NCI-H510A treated with DMSO at 0.1 percent for 48 hours (cell line): ENCODE data around the gene NAA40.

Source experiments
- DNase-seq: peaks from one replicate; lab custom pipeline; 2025; lab: John Stamatoyannopoulos, UW

Gene NAA40

DNA sequence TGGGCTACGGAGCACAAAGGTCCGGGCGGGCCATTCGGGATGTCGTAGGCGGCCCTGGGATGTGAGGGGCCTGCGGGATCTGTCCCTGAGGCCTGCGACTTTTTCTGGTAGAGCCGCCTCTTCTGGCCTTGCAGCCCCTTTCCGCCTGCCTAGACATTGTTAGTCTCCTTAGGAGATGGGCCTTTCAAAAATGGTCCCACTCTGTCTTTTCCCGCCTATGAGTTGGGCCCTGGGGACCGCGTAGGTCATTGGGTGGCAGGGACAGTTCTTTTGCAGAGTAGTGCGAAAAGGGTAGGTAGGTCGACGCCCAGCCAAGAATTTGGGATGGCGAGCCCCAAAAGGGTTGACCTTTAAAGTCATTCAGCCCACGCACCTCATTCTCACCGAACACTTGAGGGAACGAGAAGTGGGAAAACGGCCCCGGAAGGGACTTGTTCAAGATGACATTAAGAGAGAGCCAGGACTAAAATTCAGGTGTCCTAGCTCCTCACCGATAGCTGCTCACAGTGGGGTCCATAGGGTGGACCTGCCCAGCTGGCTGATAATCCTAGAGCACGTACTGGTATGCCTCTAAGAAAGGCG, 48.2 kb downstream of the NAA40 start:
- no peak for DNase-seq

DNA sequence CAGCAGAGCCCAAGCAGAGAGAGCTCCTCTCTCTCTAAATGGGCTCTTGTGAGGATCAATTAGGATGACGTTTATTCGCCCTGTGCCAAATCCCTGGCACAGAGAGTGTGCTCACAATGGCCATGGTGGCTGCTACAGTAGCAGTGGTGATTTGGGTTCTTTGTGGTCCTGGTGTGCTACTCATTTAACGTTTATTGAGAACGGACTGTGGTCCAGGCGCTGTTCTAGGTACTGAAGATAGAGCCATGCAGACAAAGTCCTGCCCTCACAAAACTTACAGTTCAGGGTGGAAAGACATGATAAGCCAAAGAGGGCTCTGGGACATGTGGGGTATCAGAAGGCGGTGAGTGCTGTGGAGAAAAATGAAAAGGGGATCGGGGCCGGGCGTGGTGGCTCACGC, 52.8 kb downstream of the NAA40 start:
- DNase-seq, result no peak

DNA sequence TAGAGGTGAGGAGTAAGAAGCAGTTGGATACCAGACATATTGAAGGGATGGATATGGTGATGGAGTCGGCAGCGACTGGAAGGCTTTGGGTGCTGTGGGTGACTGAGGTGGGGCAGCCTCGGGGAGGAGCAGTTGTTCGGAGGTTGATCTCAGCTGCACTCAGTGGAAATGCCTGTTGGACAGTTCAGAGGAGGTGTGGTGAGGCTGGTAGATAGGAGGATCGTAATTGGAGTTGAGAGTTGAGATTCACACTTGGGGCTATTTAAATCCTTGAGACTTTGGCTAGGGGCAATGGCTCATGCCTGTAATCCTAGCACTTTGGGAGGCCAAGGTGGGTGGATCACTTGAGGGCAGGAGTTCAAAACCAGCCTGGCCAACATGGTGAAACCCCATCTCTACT, 54.3 kb downstream of the NAA40 start:
- no peak for DNase-seq

DNA sequence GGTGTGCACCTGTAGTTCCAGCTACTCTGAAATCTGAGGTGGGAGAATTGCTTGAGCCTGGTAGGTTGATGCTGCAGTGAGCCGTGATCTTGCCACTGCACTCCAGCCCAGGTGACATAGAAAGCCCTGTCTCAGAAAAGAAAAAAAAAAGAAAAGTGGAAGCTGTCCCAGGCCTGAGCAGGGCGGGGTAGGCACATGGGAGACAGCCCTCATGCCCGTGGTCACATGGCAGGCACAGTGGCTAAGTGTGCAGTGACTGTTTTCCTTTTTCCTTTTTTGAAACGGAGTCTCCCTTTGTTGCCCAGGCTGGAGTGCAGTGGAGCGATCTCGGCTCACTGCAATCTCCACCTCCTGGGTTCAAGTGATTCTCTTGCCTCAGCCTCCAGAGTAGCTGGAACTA, 55.2 kb downstream of the NAA40 start:
- DNase-seq, result no peak

DNA sequence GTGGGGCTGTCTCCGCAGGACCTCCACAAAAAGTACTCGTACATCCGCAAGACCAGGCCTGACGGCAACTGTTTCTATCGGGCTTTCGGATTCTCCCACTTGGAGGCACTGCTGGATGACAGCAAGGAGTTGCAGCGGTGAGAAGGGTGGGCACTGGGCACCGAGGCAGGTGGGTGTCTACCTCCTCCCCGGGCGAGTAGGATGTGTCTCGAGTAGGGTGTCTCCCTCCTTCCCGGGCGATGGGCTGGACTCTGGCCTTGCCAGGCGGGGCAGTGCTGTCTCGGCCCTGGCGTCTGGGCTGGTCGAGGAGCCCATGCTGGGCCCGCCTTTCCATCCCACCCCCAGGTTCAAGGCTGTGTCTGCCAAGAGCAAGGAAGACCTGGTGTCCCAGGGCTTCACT, 57.7 kb downstream of the NAA40 start:
- no peak for DNase-seq

DNA sequence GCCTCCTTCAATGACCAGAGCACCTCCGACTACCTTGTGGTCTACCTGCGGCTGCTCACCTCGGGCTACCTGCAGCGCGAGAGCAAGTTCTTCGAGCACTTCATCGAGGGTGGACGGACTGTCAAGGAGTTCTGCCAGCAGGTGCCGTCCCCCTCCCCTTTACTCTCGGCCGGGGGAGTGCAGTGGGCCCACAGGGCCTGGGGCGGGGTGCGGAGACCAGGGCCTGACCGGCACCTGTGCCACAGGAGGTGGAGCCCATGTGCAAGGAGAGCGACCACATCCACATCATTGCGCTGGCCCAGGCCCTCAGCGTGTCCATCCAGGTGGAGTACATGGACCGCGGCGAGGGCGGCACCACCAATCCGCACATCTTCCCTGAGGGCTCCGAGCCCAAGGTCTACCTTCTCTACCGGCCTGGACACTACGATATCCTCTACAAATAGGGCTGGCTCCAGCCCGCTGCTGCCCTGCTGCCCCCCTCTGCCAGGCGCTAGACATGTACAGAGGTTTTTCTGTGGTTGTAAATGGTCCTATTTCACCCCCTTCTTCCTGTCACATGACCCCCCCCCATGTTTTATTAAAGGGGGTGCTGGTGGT, 58.4 kb downstream of the NAA40 start:
- DNase-seq, result no peak

GRCh38 chr11:63997801-63998337, 59.1 kb downstream of the NAA40 start:
- no peak for DNase-seq

DNA sequence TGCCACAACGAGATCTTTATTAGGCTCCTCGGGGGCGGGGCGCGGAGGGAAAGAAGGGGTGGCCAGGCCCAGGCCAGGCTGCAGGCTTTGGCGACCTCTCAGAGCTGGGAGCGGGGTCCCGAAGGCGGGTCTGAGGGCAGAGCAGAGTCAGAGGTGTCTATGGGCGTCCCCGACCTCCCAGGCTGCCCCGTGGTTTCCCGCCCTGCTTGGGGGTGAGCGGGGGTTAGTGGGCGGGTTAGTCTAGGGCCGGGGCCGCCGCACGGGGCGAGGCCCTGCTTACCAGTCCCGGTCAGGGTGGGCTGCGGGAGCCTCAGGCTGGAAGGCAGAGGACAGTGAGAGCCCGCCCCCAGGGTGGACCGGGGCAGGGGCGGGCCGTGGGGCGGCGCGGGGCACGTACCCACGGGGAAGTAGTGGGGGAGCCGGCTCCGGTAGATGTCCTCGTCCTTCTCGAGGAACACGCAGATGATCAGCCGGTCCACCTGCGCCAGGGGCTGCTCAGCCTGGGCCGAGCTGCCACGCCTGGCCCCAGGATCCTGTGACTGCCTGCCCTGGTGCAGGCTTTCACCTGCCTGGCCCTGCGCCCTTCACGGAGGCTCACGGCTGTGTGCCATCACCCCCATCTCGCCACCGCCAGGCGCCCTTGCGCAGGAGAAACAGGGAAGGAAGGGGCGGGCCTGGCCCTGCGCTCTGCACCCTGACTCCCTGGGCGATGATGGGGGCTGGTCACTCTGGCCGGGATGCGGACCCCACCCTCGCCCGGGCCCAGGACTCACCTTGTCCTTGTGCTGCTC, 60.0 kb downstream of the NAA40 start:
- no peak for DNase-seq

DNA sequence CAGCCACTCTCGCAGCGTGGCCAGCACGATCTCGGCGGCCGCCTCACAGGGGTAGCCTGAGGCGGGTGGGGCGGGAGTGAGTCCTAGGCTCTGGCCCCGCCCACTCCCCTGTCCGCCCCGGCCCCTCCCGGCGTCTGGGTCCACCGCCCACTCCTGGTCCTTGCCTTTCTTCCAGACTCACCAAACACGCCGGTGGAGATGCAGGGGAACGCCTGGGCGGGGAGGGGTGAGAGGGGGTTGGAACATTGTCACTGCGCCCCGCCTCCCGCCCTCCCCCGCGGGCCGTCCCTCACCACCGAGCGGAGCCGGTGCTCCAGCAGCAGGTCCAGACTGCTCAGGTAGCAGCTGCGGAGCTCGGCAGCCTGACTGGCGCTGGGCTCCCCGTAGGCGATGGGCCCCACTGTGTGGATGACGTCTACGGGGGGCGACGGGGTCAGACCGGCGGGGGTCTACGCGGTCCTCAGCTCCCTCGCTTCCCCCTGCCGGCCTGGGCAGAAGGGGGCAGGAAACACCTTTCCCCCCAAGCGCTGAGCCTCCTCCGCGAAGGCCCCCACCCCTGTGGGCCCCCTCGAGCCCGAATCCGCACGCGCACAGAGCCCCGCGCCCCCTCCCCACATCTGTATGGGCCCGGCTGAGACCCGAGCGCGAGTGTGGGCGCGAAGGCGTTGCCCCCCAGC, 60.7 kb downstream of the NAA40 start:
- no peak for DNase-seq

DNA sequence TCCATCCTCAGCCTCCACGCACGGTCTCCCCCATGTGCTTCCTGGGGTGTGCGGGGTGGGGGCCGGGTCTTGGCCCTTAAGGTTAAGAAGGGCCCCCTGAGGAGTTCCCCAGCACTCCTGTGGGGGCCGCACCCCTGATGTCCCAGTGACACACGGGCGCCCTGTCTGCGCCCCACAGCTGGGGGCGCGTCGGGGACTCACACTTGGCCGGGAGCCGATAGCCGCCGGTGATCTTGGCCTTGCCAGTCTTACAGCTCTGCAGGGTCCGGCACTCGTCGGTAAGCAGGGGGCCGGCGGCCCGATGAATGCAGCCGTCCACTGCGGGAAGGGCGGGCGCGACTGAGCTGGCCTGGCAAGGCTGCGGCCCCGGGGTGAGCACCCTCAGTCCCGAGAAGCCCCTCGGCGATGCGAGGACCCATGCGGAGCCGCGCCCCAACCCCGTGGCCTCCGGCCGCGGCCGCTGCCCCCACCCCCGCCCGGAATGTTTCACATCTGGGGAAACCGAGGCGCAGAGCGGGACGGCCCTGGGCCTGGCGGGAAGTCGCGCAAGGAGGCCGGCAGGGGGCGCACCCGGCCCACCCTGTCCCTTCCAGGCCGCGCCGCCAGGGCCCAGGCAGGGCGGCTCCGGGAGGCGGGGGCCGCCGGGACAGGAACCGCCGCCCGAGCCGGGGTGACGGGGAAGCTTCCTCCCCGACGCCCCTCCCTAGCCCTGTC, 61.4 kb downstream of the NAA40 start:
- no peak for DNase-seq

DNA sequence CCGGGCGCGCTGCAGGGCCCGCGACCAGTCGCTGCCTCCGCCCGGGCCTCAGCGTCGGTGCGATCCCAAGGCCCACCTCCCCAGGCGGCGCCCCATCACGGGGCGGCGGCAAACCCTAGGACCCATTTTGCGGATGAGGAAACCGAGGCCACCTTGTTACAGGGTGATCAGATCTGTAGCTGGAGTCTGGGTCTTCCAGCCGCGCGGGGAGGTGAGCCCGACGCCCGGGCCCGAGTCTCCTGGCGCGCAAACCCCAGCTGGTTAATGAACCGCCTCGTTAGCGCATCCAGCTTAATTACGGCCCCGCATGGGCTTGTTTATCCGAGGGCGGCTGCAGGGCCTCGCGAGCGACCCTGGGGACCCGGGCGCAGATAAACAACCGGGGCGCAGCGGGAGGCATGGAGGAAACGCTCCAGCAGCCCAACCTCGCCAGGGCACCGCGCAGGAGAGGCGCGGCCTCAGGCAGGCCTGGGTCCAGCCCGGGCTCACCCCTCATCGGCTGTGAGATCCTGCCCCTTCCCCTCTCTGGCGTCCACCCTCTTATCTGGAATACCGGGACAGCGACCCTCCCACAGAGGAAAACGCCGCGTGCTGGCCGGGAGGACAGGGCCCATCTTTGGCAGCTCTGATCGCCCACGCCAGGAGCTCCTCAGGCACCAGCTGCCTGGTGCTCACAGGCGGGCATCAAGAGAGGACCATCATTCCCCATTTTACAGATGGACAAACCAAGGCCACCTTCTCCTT, 62.1 kb downstream of the NAA40 start:
- DNase-seq, result no peak

DNA sequence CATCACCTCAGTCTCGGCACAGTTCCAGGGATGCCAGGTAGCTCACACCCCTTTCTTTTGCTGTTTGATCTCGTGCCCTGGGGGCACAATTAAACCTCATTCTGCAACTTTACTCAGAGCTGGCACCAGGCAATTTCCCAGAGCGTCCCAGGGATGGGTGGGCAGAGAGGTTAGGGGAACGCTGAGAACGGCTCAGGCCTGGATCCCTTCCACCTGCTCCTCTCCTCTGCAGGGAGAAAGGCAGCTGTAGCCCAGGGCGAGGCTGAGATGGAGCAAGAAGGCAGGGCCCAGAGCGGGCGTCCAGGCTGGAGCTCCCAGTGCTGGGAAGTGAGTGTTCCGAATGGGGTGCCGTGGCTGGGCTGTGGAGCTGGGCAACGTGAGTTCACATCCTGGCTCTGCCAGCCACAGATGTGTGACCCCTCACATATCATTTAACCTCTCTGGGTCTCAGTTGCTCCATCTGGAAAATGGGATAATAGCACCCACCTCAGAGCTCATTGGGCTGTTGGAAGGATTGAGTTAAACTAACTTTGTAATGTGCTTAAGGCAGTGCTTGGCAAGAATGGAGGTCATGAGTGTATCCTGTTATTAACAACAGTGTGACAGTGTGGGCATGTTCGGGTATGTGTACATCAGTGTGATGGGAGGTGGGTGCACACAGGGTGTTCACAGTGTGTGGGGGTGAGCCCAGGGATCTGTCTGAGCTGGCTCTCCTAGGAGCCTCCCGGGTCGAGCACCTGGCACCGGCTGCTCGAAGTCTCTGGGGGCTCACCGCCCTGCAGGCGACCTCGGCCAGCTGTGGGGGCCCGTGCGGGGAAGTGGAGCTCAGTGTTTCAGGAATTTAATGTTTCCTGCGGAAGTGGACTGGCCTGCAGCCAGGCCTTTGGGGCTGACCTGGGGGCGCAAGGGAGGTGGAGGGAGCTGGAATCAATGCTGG, 63.0 kb downstream of the NAA40 start:
- DNase-seq, result no peak

DNA sequence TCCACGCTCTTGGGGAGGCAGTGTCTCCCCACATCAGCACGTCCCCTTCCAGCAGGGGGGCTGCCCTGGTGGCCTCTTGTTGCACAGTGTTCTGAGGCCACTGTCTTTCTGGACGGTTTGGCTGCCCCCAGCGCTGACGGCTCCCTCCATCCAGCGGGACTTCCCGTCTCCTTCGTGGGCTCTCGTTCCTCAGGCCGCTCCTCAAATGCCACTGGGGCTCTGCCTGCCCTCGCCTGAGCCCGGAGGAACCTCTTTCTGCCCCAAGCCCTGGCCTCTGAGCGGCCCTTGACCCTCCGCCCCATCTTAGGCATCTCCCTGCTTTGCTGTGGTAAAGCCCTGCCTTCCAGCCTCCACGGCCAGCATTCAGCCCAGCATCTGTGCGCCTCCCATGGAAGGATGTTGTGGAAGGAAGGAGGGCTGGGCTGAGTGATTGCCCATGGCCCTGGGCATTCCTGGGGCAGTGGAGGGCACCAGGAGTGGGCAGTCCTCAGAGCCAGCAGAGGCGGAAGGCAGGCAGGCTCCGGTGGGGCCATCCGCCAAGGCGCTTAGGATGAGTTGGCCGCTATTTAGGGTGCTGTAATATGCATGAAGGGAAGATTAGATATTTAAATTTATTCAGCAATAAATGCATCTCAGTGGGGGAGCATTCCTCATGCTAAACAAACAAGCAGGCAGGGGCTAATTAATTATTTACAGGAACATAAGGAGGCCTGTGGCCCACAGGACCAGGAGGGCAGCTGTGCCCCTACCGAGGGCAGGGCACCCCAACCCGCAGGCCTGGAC, 65.2 kb downstream of the NAA40 start:
- DNase-seq, result no peak

- DNase-seq, result no peak
Measured at GRCh38 chr11:64004590-64004984, 65.8 kb downstream of the NAA40 start.

DNA sequence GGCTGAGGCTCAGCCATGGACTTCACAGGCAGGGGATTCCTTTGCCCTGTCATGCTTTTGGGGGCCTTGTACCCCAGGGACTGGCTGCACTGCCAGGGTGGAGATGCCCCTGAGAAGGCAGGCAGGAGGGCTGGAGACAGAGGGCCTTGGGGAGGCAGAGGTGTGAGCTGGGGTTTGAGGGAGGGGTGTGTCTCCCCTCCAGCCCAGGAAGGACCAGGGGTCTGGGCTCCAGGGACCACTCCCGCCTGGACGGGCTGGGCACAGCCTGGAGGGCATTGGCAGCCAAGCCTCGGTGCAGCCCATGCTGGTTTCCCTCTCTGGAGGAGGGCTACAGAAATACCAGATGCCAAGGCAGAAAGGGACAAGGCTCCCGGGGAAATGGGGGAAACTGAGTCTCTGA, 66.9 kb downstream of the NAA40 start:
- no peak for DNase-seq

DNA sequence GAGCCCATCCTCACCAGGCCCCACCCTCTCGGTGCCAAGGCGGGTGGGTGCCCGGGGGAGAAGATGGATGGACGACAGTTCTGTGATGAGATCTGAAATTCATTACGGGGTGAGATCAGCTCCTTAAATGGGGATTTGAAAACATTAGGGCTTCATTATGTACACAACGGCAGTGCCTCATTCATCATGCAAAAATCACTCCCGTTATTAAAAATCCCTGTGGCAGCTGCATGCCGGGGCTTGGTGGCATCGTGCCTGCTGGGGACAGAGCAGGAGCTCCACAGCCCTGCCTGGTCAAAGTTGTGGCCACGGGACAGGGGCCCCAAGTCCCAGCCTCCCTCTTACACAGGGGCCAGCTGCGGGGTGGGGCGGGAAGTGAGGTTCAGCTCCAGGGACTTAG, 67.6 kb downstream of the NAA40 start:
- DNase-seq, result no peak
